ENCODE results near the gene ADAMTS9.

ADAMTS9 gene, protein sequence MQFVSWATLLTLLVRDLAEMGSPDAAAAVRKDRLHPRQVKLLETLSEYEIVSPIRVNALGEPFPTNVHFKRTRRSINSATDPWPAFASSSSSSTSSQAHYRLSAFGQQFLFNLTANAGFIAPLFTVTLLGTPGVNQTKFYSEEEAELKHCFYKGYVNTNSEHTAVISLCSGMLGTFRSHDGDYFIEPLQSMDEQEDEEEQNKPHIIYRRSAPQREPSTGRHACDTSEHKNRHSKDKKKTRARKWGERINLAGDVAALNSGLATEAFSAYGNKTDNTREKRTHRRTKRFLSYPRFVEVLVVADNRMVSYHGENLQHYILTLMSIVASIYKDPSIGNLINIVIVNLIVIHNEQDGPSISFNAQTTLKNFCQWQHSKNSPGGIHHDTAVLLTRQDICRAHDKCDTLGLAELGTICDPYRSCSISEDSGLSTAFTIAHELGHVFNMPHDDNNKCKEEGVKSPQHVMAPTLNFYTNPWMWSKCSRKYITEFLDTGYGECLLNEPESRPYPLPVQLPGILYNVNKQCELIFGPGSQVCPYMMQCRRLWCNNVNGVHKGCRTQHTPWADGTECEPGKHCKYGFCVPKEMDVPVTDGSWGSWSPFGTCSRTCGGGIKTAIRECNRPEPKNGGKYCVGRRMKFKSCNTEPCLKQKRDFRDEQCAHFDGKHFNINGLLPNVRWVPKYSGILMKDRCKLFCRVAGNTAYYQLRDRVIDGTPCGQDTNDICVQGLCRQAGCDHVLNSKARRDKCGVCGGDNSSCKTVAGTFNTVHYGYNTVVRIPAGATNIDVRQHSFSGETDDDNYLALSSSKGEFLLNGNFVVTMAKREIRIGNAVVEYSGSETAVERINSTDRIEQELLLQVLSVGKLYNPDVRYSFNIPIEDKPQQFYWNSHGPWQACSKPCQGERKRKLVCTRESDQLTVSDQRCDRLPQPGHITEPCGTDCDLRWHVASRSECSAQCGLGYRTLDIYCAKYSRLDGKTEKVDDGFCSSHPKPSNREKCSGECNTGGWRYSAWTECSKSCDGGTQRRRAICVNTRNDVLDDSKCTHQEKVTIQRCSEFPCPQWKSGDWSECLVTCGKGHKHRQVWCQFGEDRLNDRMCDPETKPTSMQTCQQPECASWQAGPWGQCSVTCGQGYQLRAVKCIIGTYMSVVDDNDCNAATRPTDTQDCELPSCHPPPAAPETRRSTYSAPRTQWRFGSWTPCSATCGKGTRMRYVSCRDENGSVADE (N-terminal part only)

DNA sequence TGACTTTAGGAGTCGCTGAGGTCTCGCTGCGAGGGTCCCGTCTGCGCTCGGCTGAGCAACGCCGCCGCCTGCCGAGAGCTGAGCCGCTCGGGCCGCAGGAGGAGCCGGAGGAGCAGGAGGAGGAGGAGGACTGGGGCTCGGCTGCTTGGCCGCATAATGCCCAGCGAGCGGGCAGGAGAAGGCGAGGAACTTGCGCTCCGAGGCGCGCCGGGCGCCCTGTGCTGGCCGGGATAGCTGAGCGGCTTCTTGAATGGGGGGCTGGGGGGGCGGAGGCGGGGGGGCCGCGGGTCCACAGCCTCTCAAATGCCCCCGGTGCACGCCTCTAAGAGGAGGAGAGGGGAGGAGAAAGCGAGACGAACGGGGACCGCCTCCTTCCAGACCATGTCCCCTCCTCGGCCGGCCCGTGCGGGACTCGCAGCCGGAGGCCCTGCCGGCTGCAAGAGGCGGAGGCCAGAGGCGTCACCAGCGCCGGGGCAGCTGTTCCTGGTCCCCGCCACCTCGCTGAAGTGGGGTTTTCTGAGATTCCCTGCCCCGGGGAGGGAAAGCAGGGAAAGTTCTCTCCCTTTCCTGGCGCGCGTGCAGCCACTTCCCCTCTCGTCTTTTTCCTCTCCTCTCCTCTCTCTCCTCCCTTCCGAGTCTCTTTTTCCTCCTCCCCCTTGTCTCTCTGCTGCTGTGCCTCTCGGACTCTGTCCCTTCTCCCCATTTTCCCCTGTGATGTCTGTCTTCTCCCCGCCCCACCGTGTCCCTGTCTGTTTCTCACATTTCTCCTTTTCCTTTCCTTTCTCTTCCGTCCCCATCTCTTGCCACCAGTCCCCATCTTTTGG, at the start of gene ADAMTS9:
Gene ADAMTS9 (minus strand): TSS at position 220 of the 824 bp plus-strand sequence. CDS start 343 bp downstream, outside the sequence.
- DNase-seq (ENCODE audit: low read depth): no peak

DNA sequence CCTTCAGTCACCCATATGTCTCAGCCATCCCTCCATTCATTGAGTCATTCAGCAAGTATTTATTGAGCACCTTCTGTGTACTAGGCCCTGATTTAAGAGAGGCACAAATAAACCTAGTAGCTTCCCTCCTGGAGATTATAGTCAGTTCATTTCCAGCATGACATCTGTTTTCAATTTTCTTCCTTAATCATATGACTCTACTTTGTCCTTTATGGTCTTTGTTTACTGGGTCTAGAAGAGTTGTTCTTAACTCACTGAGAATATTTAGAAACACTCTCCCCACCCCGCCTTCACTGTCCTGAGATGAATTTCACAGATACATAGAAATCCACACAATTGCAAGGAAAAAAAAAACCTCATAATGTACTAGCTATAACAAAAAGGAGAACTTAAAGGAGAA, 44.8 kb upstream of the ADAMTS9 start:
- DNase-seq (ENCODE audit: low read depth): no peak

GRCh38 chr3:64730681-64731080, 42.9 kb upstream of the ADAMTS9 start:
- no peak for DNase-seq (ENCODE audit: low read depth)

DNA sequence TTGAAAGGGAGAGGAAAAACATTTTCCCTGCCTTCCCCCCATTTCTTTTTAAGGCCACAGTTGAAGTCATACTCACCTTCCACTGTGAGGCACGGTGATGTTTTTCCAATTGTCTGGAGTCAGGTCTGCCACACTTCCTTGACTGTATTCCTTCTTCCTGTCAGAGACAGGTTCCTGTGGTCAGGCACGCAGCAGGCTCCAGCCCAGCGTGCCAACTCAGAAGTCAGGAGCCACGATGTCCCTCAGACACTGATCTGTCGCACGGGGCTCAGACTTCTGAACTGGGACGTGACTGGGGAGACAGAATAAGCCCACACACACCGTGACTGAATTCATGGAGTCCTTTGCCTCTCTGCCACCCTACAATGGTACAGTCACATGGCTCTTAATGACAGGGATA, 41.2 kb upstream of the ADAMTS9 start:
- no peak for DNase-seq (ENCODE audit: low read depth)

GRCh38 chr3:64728428-64728827, 40.6 kb upstream of the ADAMTS9 start:
- no peak for DNase-seq (ENCODE audit: low read depth)

DNA sequence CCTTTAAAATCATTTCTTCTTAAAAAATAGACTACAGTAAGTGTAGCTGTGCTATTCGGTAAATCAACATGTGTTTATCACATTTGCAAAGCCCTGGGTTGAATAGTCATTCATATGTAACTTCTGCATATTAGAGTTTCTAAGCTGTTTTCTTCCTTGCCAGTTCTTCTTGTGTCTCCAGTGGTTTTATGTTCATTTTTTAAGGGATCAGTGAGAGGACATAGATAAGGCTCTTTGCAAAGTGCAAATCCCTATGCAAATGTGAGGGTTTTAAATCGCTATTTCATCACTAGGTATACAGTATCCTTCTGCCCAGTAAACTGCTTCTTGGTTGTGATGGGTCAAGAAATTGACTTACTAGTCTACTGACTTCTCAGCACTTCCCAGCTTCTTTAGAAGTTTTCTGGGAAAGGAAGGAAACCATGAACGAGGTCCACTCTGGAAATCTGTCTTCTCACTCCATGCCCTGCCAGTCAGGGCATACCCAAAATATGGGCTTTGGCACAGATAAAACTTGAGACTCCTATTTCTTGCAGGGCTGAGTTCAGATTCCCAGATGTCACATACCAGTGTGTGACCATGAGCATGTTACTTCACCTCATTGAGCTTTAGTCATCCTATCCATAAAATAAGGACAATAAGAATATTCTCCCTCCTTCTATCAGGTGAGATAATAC, 38.8 kb upstream of the ADAMTS9 start:
- DNase-seq (ENCODE audit: low read depth): no peak

GRCh38 chr3:64718976-64719375, 31.2 kb upstream of the ADAMTS9 start:
- no peak for DNase-seq (ENCODE audit: low read depth)

GRCh38 chr3:64717872-64718613, 30.2 kb upstream of the ADAMTS9 start:
- DNase-seq (ENCODE audit: low read depth): no peak

- no peak for DNase-seq (ENCODE audit: low read depth)
These were observed 29.6 kb upstream of the ADAMTS9 start for GRCh38 chr3:64717411-64717810.

GRCh38 chr3:64716110-64716710, 28.4 kb upstream of the ADAMTS9 start:
- no peak for DNase-seq (ENCODE audit: low read depth)

GRCh38 chr3:64715211-64715982, 27.6 kb upstream of the ADAMTS9 start:
- DNase-seq (ENCODE audit: low read depth): no peak

GRCh38 chr3:64708456-64708855, 20.7 kb upstream of the ADAMTS9 start:
- no peak for DNase-seq (ENCODE audit: low read depth)

- DNase-seq (ENCODE audit: low read depth): no peak
These were observed 18.1 kb upstream of the ADAMTS9 start for GRCh38 chr3:64705946-64706345.

- no peak for DNase-seq (ENCODE audit: low read depth)
These were observed 9.1 kb upstream of the ADAMTS9 start for GRCh38 chr3:64696896-64697295.

- no peak for DNase-seq (ENCODE audit: low read depth)
These were observed 6.3 kb upstream of the ADAMTS9 start for GRCh38 chr3:64694114-64694513.

GRCh38 chr3:64693031-64693430, 5.2 kb upstream of the ADAMTS9 start:
- no peak for DNase-seq (ENCODE audit: low read depth)

GRCh38 chr3:64691051-64691450, 3.3 kb upstream of the ADAMTS9 start:
- no peak for DNase-seq (ENCODE audit: low read depth)

DNA sequence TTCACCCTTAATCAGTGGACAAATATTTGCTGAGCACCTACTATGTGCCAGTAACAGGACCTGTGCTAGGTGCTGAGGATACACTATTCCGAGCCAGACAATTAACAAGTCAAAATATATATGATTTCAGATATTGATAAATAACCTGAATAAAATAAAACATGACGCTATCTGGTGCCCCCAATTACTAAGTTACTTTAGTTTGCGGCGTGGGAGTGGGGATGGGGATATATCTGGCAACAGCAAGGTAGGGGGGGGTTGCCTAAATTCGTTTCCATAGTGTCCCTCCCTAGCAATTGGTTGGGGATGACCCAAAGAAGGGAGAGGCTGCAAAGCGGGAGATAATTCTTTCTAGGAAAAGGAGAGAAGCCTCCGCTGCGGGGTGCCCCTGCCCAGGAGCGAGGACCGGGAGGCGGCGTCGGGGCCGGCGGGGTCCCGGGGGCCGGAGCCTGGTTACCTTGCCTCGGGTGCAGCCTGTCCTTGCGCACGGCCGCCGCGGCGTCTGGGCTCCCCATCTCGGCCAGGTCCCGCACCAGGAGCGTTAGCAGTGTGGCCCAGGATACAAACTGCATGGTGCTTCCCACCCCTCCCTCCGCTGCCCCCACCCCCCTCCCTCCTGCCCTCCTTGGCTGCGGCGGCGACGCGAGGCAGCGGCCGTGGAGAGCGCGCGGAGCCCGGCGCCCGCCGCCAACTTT, 567 bp downstream of the ADAMTS9 start:
- DNase-seq (ENCODE audit: low read depth): no peak
